Spleen (tissue), 11 donors: ENCODE measurements around the gene G3BP2. TPM values are rescaled to one million over a fixed set of nuclear protein-coding genes. Genes with fewer than 3 reads are reported as not detected.

Source experiments
- DNase-seq: peaks from one replicate; pipeline ENCODE4 v3.0.0-alpha.2; 2020
- H3K27ac ChIP-seq, 8 donors: fragments of 200-600 bp; sonication (generic) in 7 of 8; 1 replicate in 4 of 8; 2 replicates in 4 of 8; pipeline versions ENCODE4 v1.5.0 to v1.8.0; 2016 to 2021; ENCODE audit warnings: inconsistent platforms in 4 of 8, mild to moderate bottlenecking in 4 of 8, moderate library complexity in 1 of 8
- H3K27me3 ChIP-seq, 7 donors: fragments of 200-600 bp; sonication (generic) in 6 of 7; replicated peaks in 1 of 7; 1 replicate in 4 of 7; 2 replicates in 3 of 7; pipeline versions ENCODE4 v1.5.0 to v1.8.0; 2016 to 2021; ENCODE audit warnings: inconsistent platforms in 3 of 7, mild to moderate bottlenecking in 1 of 7
- H3K36me3 ChIP-seq, 6 donors: fragments of 200-600 bp; sonication (generic) in 5 of 6; 1 replicate in 4 of 6; 2 replicates in 2 of 6; pipeline versions ENCODE4 v1.5.0 to v1.8.0; 2016 to 2021; ENCODE audit warnings: inconsistent platforms in 2 of 6
- H3K4me1 ChIP-seq, 6 donors: fragments of 200-600 bp; sonication (generic) in 5 of 6; 1 replicate in 3 of 6; 2 replicates in 3 of 6; pipeline versions ENCODE4 v1.5.0 to v1.8.0; 2016 to 2021; ENCODE audit warnings: inconsistent platforms in 3 of 6
- H3K4me3 ChIP-seq, 8 donors: fragments of 200-600 bp; sonication (generic) in 7 of 8; 1 replicate in 4 of 8; 2 replicates in 4 of 8; pipeline versions ENCODE4 v1.5.0 to v1.8.0; 2016 to 2021; ENCODE audit warnings: inconsistent platforms in 4 of 8, mild to moderate bottlenecking in 4 of 8, moderate library complexity in 2 of 8
- H3K9me3 ChIP-seq, 8 donors: fragments of 200-600 bp; sonication (generic) in 7 of 8; 1 replicate in 4 of 8; 2 replicates in 4 of 8; pipeline versions ENCODE4 v1.5.0 to v1.8.0; 2016 to 2021; ENCODE audit warnings: inconsistent platforms in 4 of 8
- POLR2A ChIP-seq, 3 donors: fragments of 450-650 bp; IDR thresholded peaks; one replicate each; pipeline ENCODE4 v1.5.1; 2017; ENCODE audit warnings: antibody characterized with exemption in 3 of 3, mild to moderate bottlenecking in 1 of 3
- POLR2AphosphoS5 ChIP-seq, 3 donors: sonication (generic); formaldehyde crosslinking; IDR thresholded peaks; one replicate each; pipeline ENCODE4 v1.5.1; 2017; ENCODE audit warnings: antibody characterized with exemption in 3 of 3
- WGBS, 5 donors: extraction: QIAGEN DNeasy Blood & Tissue Kit in 3 of 5; methylation state at CpG; one replicate each; pipeline versions ENCODE4 v1.1.5 to v1.1.7; 2013 to 2018; 5-methylcytosine and 5-hydroxymethylcytosine counted together
- intact Hi-C: fragments of 100-400 bp; cut with DNase I; formaldehyde crosslinking; loops from one replicate; pipeline ENCODE4 v1.15.0; 2023; ENCODE audit warnings: low total_unique reads
- polyA plus RNA-seq, 3 donors: library from polyadenylated mRNA; stranded (reverse); fragments of 200-250 nt; gene quantifications; one replicate each; pipeline ENCODE4 v1.2.1, GENCODE V29; 2013
- total RNA-seq, 7 donors: library from RNA; depleted of rRNA in 3 of 7; stranded (reverse); fragments of >200 nt in 3 of 7; fragmentation: NEBNext Ultra II Directional in 4 of 7; extraction: Animal tissue kit (Norgen Biotek cat#: 25700) in 4 of 7; gene quantifications; one replicate each; pipeline versions ENCODE4 v1.1.0 to v1.2.1, GENCODE V29; 2016 to 2021
- TF ChIP-seq, protein P1 (sequence below), 11 experiments: fragments of 200-600 bp in 7 of 11; fragments of 450-650 bp in 4 of 11; sonication (generic) in 4 of 11; IDR thresholded peaks in 8 of 11; conservative IDR thresholded peaks in 3 of 11; 1 replicate in 7 of 11; 2 replicates in 4 of 11; pipeline versions ENCODE4 v1.4.0 to v1.8.0; 2016 to 2021; ENCODE audit warnings: antibody characterized with exemption in 11 of 11, inconsistent platforms in 4 of 11, mild to moderate bottlenecking in 1 of 11
- donor health status: healthy with polysubstance abuse.
- donor health status: DM: no; HTN: no; CAD: no; lungs with moderate emphysema.
- donor health status: DM: no; HTN: no; CAD: no.
- donor health status: Bipolar disorder and iron deficiency.
- donor health status: healthy.
- donor health status: DM: no; HTN: no; CAD: no.
- donor health status: DM: yes; HTN: yes; CAD: no.

Gene G3BP2
- total and polyA plus RNA-seq, 10 donors, result 15.2 to 113 (median 102) TPM

- H3K4me1 ChIP-seq, result peaks cover 16 to 71% (median 36%) of the 10 kb centered on the region in 6 donors
- H3K27ac ChIP-seq, result no peak overlapping the region
- peaks cover 0 to 59% (median 35%) of the 10 kb centered on the region in 6 donors for H3K36me3 ChIP-seq
- WGBS, 5 donors, result 94 to 100% (median 94%) methylated on average over 2 of the region's 2 CpGs
- intact Hi-C loops, result no loop called here
- H3K4me3 ChIP-seq, result no peak overlapping the region
- no peaks in the 10 kb centered on the region for H3K27me3 ChIP-seq
- no peak for TF ChIP-seq POLR2A (IDR thresholded peaks at IDR 0.05)
- TF ChIP-seq POLR2AphosphoS5 (IDR thresholded peaks at IDR 0.05), result no peak
- TF ChIP-seq, protein P1, sequence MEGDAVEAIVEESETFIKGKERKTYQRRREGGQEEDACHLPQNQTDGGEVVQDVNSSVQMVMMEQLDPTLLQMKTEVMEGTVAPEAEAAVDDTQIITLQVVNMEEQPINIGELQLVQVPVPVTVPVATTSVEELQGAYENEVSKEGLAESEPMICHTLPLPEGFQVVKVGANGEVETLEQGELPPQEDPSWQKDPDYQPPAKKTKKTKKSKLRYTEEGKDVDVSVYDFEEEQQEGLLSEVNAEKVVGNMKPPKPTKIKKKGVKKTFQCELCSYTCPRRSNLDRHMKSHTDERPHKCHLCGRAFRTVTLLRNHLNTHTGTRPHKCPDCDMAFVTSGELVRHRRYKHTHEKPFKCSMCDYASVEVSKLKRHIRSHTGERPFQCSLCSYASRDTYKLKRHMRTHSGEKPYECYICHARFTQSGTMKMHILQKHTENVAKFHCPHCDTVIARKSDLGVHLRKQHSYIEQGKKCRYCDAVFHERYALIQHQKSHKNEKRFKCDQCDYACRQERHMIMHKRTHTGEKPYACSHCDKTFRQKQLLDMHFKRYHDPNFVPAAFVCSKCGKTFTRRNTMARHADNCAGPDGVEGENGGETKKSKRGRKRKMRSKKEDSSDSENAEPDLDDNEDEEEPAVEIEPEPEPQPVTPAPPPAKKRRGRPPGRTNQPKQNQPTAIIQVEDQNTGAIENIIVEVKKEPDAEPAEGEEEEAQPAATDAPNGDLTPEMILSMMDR (IDR thresholded peaks at IDR 0.05 in 8 of 11, conservative IDR thresholded peaks at IDR 0.05 in 3 of 11), result no peak
- no peak for DNase-seq
- no peaks in the 10 kb centered on the region for H3K9me3 ChIP-seq
Observed at GRCh38 chr4:75662626-75663025, 10.6 kb downstream of the G3BP2 start.

GRCh38 chr4:75660491-75660890 is 12.7 kb downstream of the G3BP2 start:
- H3K36me3 ChIP-seq, result peaks cover 0 to 81% (median 43%) of the 10 kb centered on the region in 6 donors
- H3K27me3 ChIP-seq, result no peaks in the 10 kb centered on the region
- 85 to 93% (median 91%) methylated on average over 2 of the region's 2 CpGs for WGBS, 5 donors
- peaks cover 0 to 70% (median 18%) of the 10 kb centered on the region in 6 donors for H3K4me1 ChIP-seq
- no peak overlapping the region for H3K27ac ChIP-seq
- DNase-seq, result no peak
- no peaks in the 10 kb centered on the region for H3K9me3 ChIP-seq
- no peak overlapping the region for H3K4me3 ChIP-seq
- TF ChIP-seq POLR2A (IDR thresholded peaks at IDR 0.05), result no peak
- TF ChIP-seq, protein P1 (IDR thresholded peaks at IDR 0.05 in 8 of 11, conservative IDR thresholded peaks at IDR 0.05 in 3 of 11), result no peak
- no peak for TF ChIP-seq POLR2AphosphoS5 (IDR thresholded peaks at IDR 0.05)
- intact Hi-C loops, result no loop called here

- TF ChIP-seq POLR2A (IDR thresholded peaks at IDR 0.05) (no peak), POLR2AphosphoS5 (IDR thresholded peaks at IDR 0.05) (no peak)
- TF ChIP-seq, protein P1 (IDR thresholded peaks at IDR 0.05 in 8 of 11, conservative IDR thresholded peaks at IDR 0.05 in 3 of 11), result no peak
- intact Hi-C loops, result no loop called here
- 82 to 92% (median 88%) methylated on average over 1 of the region's 1 CpG for WGBS, 5 donors
- DNase-seq, result no peak
- Histone ChIP-seq H3K9me3 (no peaks in the 10 kb centered on the region), H3K27ac (no peak overlapping the region), H3K4me1 (peaks cover 0 to 69% (median 11%) of the 10 kb centered on the region in 6 donors), H3K36me3 (peaks cover 0 to 90% (median 52%) of the 10 kb centered on the region in 6 donors), H3K27me3 (no peaks in the 10 kb centered on the region), H3K4me3 (no peak overlapping the region)
Observed at GRCh38 chr4:75659512-75660031, 13.6 kb downstream of the G3BP2 start.

DNA sequence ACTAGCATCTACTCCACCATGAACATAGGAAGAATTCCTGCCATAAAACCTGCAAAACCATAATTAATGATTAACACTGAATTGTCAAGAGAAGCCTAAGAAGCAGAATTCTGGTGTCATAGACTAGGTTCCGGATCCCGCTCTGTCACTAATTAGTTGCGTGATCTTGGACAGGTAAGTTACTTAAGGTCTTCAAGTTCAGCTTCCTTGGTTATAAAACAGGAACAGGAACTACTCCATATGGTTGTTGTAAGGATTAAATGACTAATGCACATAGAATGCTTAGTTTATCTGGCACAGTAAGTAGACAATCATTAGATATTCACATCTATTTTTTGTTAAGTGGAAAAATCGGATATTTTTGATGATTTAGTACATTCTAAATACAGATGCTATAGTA is 14.3 kb downstream of the G3BP2 start:
- Histone ChIP-seq H3K36me3 (peaks cover 0 to 96% (median 58%) of the 10 kb centered on the region in 6 donors), H3K4me1 (peaks cover 0 to 69% (median 6%) of the 10 kb centered on the region in 6 donors), H3K27ac (no peak overlapping the region), H3K4me3 (no peak overlapping the region), H3K27me3 (no peaks in the 10 kb centered on the region), H3K9me3 (no peaks in the 10 kb centered on the region)
- intact Hi-C loops, result no loop called here
- no peak for TF ChIP-seq POLR2A (IDR thresholded peaks at IDR 0.05)
- TF ChIP-seq, protein P1 (IDR thresholded peaks at IDR 0.05 in 8 of 11, conservative IDR thresholded peaks at IDR 0.05 in 3 of 11), result no peak
- TF ChIP-seq POLR2AphosphoS5 (IDR thresholded peaks at IDR 0.05), result no peak
- 84 to 94% (median 90%) methylated on average over 4 of the region's 4 CpGs for WGBS, 5 donors
- no peak for DNase-seq
